ENCODE results near the gene MAGEA11. TPM values are rescaled to one million over a fixed set of nuclear protein-coding genes. Genes with fewer than 3 reads are reported as not detected.
"Not testable (repeated sequence)": the region's sequence is repeated elsewhere in the genome, so short reads cannot be mapped to it uniquely, and the experiment has no call there.

Gene MAGEA11
- total RNA-seq, 1 donor from 2014 or later, result not detected

GRCh38 chrX:149717803-149718202, 5.9 kb downstream of the MAGEA11 start:
- no peak for DNase-seq (ENCODE audit: low read depth, low spot score)

GRCh38 chrX:149718757-149719156, 6.9 kb downstream of the MAGEA11 start:
- no peak for DNase-seq (ENCODE audit: low read depth, low spot score)

- DNase-seq (ENCODE audit: low read depth, low spot score), result no peak
Measured at GRCh38 chrX:149720021-149720689, 8.3 kb downstream of the MAGEA11 start.

- DNase-seq (ENCODE audit: low read depth, low spot score), result not testable (repeated sequence)
Measured at GRCh38 chrX:149721241-149721640, 9.4 kb downstream of the MAGEA11 start.

- DNase-seq (ENCODE audit: low read depth, low spot score), result no peak
Measured at GRCh38 chrX:149721778-149722177, 9.9 kb downstream of the MAGEA11 start.

- not testable (repeated sequence) for DNase-seq (ENCODE audit: low read depth, low spot score)
Measured at GRCh38 chrX:149723583-149724118, 11.8 kb downstream of the MAGEA11 start.

GRCh38 chrX:149727308-149727707, 15.4 kb downstream of the MAGEA11 start:
- DNase-seq (ENCODE audit: low read depth, low spot score), result not testable (repeated sequence)

GRCh38 chrX:149742269-149742668, 30.4 kb downstream of the MAGEA11 start:
- not testable (repeated sequence) for DNase-seq (ENCODE audit: low read depth, low spot score)

- DNase-seq (ENCODE audit: low read depth, low spot score), result not testable (repeated sequence)
Measured at GRCh38 chrX:149746390-149747007, 34.6 kb downstream of the MAGEA11 start.

- DNase-seq (ENCODE audit: low read depth, low spot score), result no peak
Measured at GRCh38 chrX:149757206-149758067, 45.6 kb downstream of the MAGEA11 start.

GRCh38 chrX:149758068-149758714, 46.3 kb downstream of the MAGEA11 start:
- DNase-seq (ENCODE audit: low read depth, low spot score), result no peak

- not testable (repeated sequence) for DNase-seq (ENCODE audit: low read depth, low spot score)
Measured at GRCh38 chrX:149758715-149759078, 46.8 kb downstream of the MAGEA11 start.

- DNase-seq (ENCODE audit: low read depth, low spot score), result no peak
Measured at GRCh38 chrX:149759824-149760223, 48.0 kb downstream of the MAGEA11 start.

GRCh38 chrX:149760965-149761364, 49.1 kb downstream of the MAGEA11 start:
- no peak for DNase-seq (ENCODE audit: low read depth, low spot score)

GRCh38 chrX:149761858-149762674, 50.2 kb downstream of the MAGEA11 start:
- DNase-seq (ENCODE audit: low read depth, low spot score), result not testable (repeated sequence)

GRCh38 chrX:149762696-149763614, 51.1 kb downstream of the MAGEA11 start:
- DNase-seq (ENCODE audit: low read depth, low spot score), result no peak
